Upper lobe of left lung (tissue), 6 donors: ENCODE results near the gene HBA1. TPM values are rescaled to one million over a fixed set of nuclear protein-coding genes. Genes with fewer than 3 reads are reported as not detected.

ENCODE experiments used
- ATAC-seq, 2 donors: fragments of 200-7000 bp; cut with Tn5 transposase; one replicate each; pipeline ENCODE4 v1.9.1; 2022; ENCODE audit warnings: mild to moderate bottlenecking in 2 of 2, moderate library complexity in 2 of 2; ENCODE audit not compliant: low FRiP score in 2 of 2
- DNase-seq, 2 donors: peaks; one replicate each; pipeline ENCODE4 v3.0.0-alpha.2; 2019 to 2020
- H3K27ac ChIP-seq, 4 donors: fragments of 200-600 bp; sonication (generic); one replicate each; pipeline ENCODE4 v1.5.1; 2016 to 2019
- H3K27me3 ChIP-seq, 4 donors: fragments of 200-600 bp; sonication (generic); one replicate each; pipeline ENCODE4 v1.5.1; 2017 to 2019
- H3K36me3 ChIP-seq, 4 donors: fragments of 200-600 bp; sonication (generic); one replicate each; pipeline ENCODE4 v1.5.1; 2016 to 2019
- H3K4me1 ChIP-seq, 4 donors: fragments of 200-600 bp; sonication (generic); one replicate each; pipeline ENCODE4 v1.5.1; 2018 to 2019
- H3K4me3 ChIP-seq, 4 donors: fragments of 200-600 bp; sonication (generic); one replicate each; pipeline ENCODE4 v1.5.1; 2017 to 2019; ENCODE audit warnings: mild to moderate bottlenecking in 2 of 4, moderate library complexity in 1 of 4
- H3K9me3 ChIP-seq, 4 donors: fragments of 200-600 bp; sonication (generic); one replicate each; pipeline ENCODE4 v1.5.1; 2018 to 2019
- CTCF ChIP-seq, 6 experiments: fragments of 450-650 bp in 4 of 6; fragments of 200-600 bp in 2 of 6; sonication (generic) in 2 of 6; IDR thresholded peaks; one replicate each; pipeline ENCODE4 v1.5.1; 2016 to 2019; ENCODE audit warnings: antibody characterized with exemption in 6 of 6
- EP300 ChIP-seq, 4 donors: sonication (generic); formaldehyde crosslinking; IDR thresholded peaks; one replicate each; pipeline ENCODE4 v1.5.1; 2017; ENCODE audit warnings: antibody characterized with exemption in 4 of 4, control low read depth in 2 of 4
- POLR2A ChIP-seq, 4 donors: fragments of 450-650 bp; IDR thresholded peaks; one replicate each; pipeline ENCODE4 v1.5.1; 2016 to 2017; ENCODE audit warnings: antibody characterized with exemption in 4 of 4, mild to moderate bottlenecking in 2 of 4
- POLR2AphosphoS5 ChIP-seq, 2 donors: sonication (generic); formaldehyde crosslinking; IDR thresholded peaks; one replicate each; pipeline ENCODE4 v1.5.1; 2017; ENCODE audit warnings: antibody characterized with exemption in 2 of 2
- WGBS, 2 donors: methylation state at CpG; one replicate each; pipeline ENCODE4 v1.1.5; 2017 to 2018; 5-methylcytosine and 5-hydroxymethylcytosine counted together
- total RNA-seq, 6 donors: library from RNA; depleted of rRNA in 4 of 6; stranded (reverse); fragments of >200 nt in 4 of 6; gene quantifications; one replicate each; pipeline versions ENCODE4 v1.1.0 to v1.2.1, GENCODE V29; 2016 to 2021
- donor health status: DM: no; HTN: no; CAD: no; lungs with moderate emphysema.
- donor health status: DM: no; HTN: yes; CAD: no; lungs with severe emphysema.

Gene HBA1
- total RNA-seq, 6 donors from 2014 or later: 52.7 to 591 (median 286) TPM; not detected in 1

- DNase-seq (peak in 1 of 2 donors; percentile 84), ATAC-seq (peak in 1 of 2 donors; percentile 6)
- peak within 1 kb of the TSS in 2 of 4 donors; percentile 6 to 26 for H3K4me3 ChIP-seq
- H3K4me1 ChIP-seq: peaks cover 14 to 18% (median 17%) of the 10 kb centered on the region in 4 donors
- H3K27me3 ChIP-seq: peaks cover 2 to 50% (median 31%) of the 10 kb centered on the region in 4 donors
- TF ChIP-seq EP300 (IDR thresholded peaks at IDR 0.05) (no peak), CTCF (IDR thresholded peaks at IDR 0.05) (no peak), POLR2AphosphoS5 (IDR thresholded peaks at IDR 0.05) (no peak), POLR2A (IDR thresholded peaks at IDR 0.05) (no peak)
- no peaks in the 10 kb centered on the region for H3K9me3 ChIP-seq
- H3K27ac ChIP-seq: no peak within 1 kb of the TSS
- 2 to 7% methylated on average over 33 to 56 of the region's 75 CpGs for WGBS, 2 donors
- no peaks in the 10 kb centered on the region for H3K36me3 ChIP-seq
Observed at GRCh38 chr16:165539-166374, 10.7 kb upstream of the HBA1 start, which contains the start of gene HBM. Gene HBM, plus strand, starts transcription at chr16:165978. Its CDS starts 20 bp downstream, at chr16:165998.

GRCh38 chr16:166375-167121 lies 9.9 kb upstream of the HBA1 start:
- ATAC-seq: no peak
- TF ChIP-seq POLR2AphosphoS5 (IDR thresholded peaks at IDR 0.05) (no peak), CTCF (IDR thresholded peaks at IDR 0.05) (no peak), POLR2A (IDR thresholded peaks at IDR 0.05) (no peak)
- peak overlapping the region in 1 of 4 donors; percentile 5 for H3K4me3 ChIP-seq
- no peaks in the 10 kb centered on the region for H3K36me3 ChIP-seq
- peaks cover 2 to 55% (median 33%) of the 10 kb centered on the region in 4 donors for H3K27me3 ChIP-seq
- H3K9me3 ChIP-seq: no peaks in the 10 kb centered on the region
- peaks cover 14 to 18% (median 17%) of the 10 kb centered on the region in 4 donors for H3K4me1 ChIP-seq
- WGBS, 2 donors: 1 to 7% methylated on average over 9 to 20 of the region's 45 CpGs
- no peak overlapping the region for H3K27ac ChIP-seq
- DNase-seq: peak in 1 of 2 donors; percentile 84

GRCh38 chr16:167122-167690 lies 9.3 kb upstream of the HBA1 start:
- H3K36me3 ChIP-seq: no peaks in the 10 kb centered on the region
- no peak overlapping the region for H3K4me3 ChIP-seq
- 12 to 16% methylated on average over 11 of the region's 11 CpGs for WGBS, 2 donors
- no peak for DNase-seq
- no peak for ATAC-seq
- H3K4me1 ChIP-seq: peaks cover 14 to 18% (median 17%) of the 10 kb centered on the region in 4 donors
- H3K27ac ChIP-seq: no peak overlapping the region
- peaks cover 2 to 57% (median 35%) of the 10 kb centered on the region in 4 donors for H3K27me3 ChIP-seq
- TF ChIP-seq POLR2AphosphoS5 (IDR thresholded peaks at IDR 0.05) (no peak), EP300 (IDR thresholded peaks at IDR 0.05) (no peak), POLR2A (IDR thresholded peaks at IDR 0.05) (no peak), CTCF (IDR thresholded peaks at IDR 0.05) (no peak)
- no peaks in the 10 kb centered on the region for H3K9me3 ChIP-seq

- TF ChIP-seq POLR2A (IDR thresholded peaks at IDR 0.05) (no peak), CTCF (IDR thresholded peaks at IDR 0.05) (no peak), POLR2AphosphoS5 (IDR thresholded peaks at IDR 0.05) (no peak), EP300 (IDR thresholded peaks at IDR 0.05) (no peak)
- Histone ChIP-seq H3K4me1 (peaks cover 14 to 18% (median 17%) of the 10 kb centered on the region in 4 donors), H3K27me3 (peaks cover 2 to 58% (median 35%) of the 10 kb centered on the region in 4 donors), H3K4me3 (no peak overlapping the region), H3K27ac (no peak overlapping the region), H3K9me3 (no peaks in the 10 kb centered on the region), H3K36me3 (no peaks in the 10 kb centered on the region)
- 61 to 67% methylated on average over 2 to 6 of the region's 6 CpGs for WGBS, 2 donors
- DNase-seq (no peak), ATAC-seq (no peak)
Observed at GRCh38 chr16:168424-168823, 8.1 kb upstream of the HBA1 start.
